ENCODE data around the gene TRERF1.

GRCh38 chr6:42300701-42301100 is 151.0 kb downstream of the TRERF1 start:
- no peak for TF ChIP-seq EZH2 (IDR thresholded peaks at IDR 0.05; ENCODE audit: borderline replicate concordance, low read length)
- TF ChIP-seq CTCF (IDR thresholded peaks at IDR 0.05; ENCODE audit: low read length): no peak

All from OCI-LY1 (cell line).